GM19240 (cell line): Measurements from ENCODE around the gene PAGR1.
A peak's percentile ranks its signal among the peaks of the same experiment; 100 is the strongest.
"Not testable (repeated sequence)": the region's sequence is repeated elsewhere in the genome, so short reads cannot be mapped to it uniquely, and the experiment has no call there.

ENCODE experiments used
- DNase-seq: peaks from one replicate; pipeline ENCODE4 v3.0.0; 2011; ENCODE audit warnings: low spot score; ENCODE audit not compliant: insufficient read length

The PAGR1 gene

DNA sequence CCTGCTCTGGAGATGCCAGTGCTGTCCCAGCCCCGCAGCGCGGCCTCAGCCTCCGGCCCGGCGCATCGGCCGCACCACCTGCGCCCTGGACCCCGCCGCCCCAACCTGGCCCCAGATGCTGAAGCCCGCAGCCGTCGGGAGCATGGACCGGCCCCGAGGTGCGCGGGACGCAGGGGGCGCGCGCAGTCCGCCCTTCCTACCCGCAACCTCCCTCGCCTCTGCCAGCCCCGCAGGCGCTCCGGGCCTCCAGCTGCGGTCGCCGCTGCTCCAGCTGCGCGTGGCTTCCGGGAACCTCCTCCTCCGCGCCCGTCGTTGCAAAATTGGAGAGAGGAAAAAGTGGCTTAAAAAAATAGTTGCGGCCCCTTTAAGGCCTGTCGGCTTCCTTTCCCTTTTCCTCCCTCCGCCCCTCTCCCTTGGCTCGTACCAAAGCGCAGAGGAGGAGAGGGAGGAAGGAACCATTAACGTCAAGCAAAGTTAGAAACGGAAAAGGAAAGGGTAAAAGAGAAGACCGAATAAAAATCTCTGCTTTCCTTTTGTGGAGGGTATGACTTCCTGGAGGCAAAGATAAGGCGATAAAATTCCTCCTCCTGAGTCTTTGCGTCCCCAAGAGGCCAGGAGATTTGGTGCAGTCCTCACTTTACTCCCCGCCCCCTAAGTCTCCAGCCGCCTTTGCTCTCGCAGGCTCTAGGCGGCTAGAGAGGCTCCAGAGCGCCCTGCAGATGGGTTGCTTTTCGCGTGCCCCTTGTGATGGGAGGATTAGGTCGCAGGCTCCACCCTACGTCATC is 47.1 kb downstream of the PAGR1 start, which contains the start of gene CDIPT:
TSS of gene CDIPT (minus strand) at position 343 of the 785 bp plus-strand sequence. CDS start 369 bp downstream, outside the sequence.
- peak; percentile 86 for DNase-seq

DNA sequence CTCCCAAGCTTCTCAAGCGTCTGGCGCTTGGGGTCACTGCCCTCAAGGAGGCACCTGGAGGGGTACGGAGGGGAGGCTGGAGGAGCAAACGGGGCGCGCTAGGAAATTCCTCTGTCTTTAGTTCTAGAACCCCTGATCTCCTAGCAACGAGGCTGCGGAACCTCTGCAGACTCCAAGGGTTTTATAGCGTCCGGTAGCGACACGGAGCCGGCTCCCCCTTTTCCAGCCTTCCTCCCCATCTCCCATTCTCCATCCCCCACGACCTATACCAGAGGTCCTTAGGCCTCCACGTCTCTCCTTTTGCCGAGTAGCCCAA is 47.7 kb downstream of the PAGR1 start:
- DNase-seq = no peak

DNA sequence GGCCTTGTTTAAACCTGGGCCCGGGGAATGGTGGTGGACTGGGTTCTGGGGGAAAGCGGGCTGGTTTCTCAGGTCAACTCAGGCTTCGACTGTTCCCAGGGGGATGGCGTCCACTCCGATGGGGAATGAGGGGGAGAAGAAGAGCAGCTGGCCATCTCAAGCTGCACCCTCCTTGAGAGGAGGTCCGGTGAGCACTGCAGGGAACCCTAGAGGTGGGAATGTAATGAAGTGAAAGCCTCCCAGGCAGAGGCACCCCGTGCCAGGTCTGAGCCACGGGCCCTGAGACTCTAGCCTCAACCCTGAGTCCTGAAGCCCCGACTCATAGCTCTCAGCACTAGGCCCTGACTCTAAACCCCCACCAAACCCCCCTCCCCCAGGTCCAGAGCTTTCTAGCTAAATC is 48.3 kb downstream of the PAGR1 start:
- DNase-seq = no peak

DNA sequence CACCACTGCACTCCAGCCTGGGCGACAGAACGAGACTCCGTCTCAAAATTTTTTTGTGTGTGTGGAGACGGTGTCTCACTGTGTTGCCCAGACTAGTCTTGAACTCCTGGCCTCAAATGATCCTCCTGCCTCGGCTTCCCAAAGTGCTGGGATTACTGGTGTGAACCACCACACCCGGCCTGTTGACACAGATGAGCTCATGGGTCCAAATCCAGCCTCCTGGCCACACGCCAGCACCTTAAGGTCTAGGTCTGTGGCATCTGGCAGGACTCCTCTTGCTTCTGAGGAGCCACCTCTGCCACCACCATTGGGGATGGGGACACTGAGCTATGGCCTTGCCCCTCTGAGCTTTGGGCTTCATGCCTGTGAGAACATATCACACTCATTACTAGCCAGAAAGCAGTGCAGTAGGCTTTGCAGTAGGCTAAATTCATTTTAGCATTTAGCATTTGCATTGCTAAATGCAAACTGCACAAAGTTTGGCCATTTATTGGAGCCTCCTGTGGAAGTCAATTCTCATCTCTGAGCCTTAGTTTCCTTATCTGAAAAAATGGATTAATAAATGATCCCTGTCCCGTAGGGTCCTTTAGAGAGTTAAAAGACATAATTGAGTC is 52.6 kb downstream of the PAGR1 start:
- DNase-seq = no peak

DNA sequence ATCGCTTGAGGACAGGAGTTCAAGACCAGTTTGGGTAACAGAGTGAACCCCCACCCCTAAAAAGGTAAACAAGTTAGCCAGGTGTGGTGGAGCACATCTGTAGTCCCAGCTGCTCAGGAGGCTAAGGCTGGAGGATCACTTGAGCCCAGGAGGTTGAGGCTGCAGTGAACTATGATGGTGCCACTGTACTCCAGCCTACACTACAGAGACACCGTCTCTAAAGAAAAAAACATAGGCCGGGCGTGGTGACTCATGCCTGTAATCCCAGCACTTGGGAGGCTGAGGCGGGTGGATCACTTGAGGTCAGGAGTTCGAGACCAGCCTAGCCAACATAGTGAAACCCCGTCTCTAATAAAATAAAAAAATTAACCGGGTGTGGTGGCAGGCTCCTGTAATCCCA is 53.1 kb downstream of the PAGR1 start:
- DNase-seq = not testable (repeated sequence)
